ENCODE measurements around the gene MAD1L1. TPM values are rescaled to one million over a fixed set of nuclear protein-coding genes. Genes with fewer than 3 reads are reported as not detected.

MAD1L1 gene
- total and polyA plus RNA-seq, 2 donors: 23.1 to 27.4 TPM

DNA sequence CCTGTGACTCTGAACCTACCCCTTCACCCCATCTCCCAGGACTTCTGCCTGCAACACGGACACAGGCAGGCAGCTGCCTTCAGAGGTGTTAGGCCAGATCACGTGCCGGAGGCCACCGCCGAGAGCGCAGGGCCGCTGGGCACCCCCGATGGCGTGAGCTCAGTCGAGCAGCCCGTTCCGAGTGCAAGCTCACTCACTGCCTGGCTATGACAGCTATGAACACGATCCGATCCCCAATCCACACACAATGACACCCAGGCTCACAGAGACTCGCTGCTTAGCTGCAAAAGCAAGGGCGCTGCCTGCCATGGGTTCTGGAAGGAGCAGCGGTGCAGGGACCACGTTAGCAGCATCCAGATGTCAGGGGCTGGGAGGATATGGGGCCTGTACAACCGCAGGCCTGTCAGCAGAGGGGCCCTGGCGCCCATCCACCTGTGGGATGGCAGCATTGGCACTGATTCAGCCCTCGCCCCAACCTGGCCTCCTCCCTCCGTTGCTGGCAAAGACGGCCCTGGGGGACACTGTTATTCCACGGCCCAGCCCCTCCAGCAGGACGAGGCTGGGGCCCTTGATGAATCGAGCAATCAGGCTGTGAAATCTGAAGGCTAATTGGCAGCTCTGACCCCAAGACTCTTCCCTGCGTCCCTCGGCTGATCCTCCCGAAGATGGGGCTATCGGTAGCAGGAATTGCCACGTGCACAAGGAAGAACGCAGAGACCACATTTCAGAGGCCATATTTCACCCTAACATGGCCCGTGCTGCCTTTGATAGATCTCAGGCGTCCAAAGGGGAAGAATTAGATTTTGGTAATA is 332.6 kb downstream of the MAD1L1 start:
- no peak overlapping the region for H3K4me3 ChIP-seq (ENCODE audit: low read depth, low read length)
- H3K27ac ChIP-seq (ENCODE audit: low read depth): no peak overlapping the region
- DNase-seq (ENCODE audit: extremely low spot score): no peak
- H3K4me1 ChIP-seq (ENCODE audit: insufficient read depth): no peaks in the 10 kb centered on the region
- H3K36me3 ChIP-seq (ENCODE audit: insufficient read depth): no peaks in the 10 kb centered on the region
- WGBS: 92% methylated on average over 34 of the region's 34 CpGs

DNA sequence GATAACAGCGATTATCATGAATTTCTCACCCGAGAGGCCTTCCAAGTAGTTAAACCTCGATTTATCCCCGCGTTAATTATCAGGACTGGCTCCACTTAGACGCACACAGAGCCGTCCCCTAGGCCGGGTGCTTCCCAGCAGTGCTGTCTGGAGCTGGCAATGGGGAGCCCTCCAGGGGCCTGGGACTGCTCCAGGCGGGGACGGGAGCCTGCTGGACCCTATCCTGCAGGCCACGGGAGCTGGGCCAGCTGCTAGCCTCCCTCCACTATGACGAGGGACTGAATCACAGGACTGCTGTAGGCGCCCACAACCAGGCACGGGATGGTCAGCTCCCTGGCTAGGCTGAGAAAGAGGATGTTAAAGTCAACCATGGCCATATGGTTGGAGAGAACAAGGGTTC is 333.5 kb downstream of the MAD1L1 start:
- Histone ChIP-seq H3K36me3 (ENCODE audit: insufficient read depth) (no peaks in the 10 kb centered on the region), H3K4me1 (ENCODE audit: insufficient read depth) (no peaks in the 10 kb centered on the region), H3K27ac (ENCODE audit: low read depth) (no peak overlapping the region), H3K4me3 (ENCODE audit: low read depth, low read length) (no peak overlapping the region)
- WGBS: 67% methylated on average over 14 of the region's 14 CpGs
- no peak for DNase-seq (ENCODE audit: extremely low spot score)

DNA sequence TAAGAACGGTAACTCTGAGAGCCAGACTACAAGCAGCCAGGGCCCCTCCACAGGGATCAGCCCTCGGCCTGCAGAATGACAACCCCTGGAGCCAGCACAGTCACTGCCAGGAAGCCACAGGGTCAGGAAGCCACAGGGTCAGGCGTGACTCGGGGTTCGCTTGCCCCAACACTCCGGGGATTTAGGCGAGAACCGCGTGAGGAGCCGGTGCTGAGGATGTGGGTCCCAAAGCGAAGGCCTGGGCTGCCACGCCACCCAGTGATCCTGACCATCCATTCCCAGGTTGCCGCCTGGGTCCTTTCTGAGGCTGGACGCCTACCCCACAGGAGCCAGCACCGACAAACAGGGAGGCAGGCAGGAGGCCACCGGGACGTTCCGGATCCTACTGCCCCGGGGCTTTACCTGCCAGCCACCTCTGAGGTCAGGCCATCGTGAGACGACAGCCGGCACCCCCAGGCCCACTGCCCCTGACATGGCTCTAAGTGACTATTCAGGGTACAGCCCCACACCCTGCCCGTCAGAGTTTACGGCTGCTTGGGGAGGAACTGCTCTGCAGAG is 334.0 kb downstream of the MAD1L1 start:
- Histone ChIP-seq H3K4me3 (ENCODE audit: low read depth, low read length) (no peak overlapping the region), H3K36me3 (ENCODE audit: insufficient read depth) (no peaks in the 10 kb centered on the region), H3K27ac (ENCODE audit: low read depth) (no peak overlapping the region), H3K4me1 (ENCODE audit: insufficient read depth) (no peaks in the 10 kb centered on the region)
- no peak for DNase-seq (ENCODE audit: extremely low spot score)
- WGBS: 86% methylated on average over 24 of the region's 24 CpGs

DNA sequence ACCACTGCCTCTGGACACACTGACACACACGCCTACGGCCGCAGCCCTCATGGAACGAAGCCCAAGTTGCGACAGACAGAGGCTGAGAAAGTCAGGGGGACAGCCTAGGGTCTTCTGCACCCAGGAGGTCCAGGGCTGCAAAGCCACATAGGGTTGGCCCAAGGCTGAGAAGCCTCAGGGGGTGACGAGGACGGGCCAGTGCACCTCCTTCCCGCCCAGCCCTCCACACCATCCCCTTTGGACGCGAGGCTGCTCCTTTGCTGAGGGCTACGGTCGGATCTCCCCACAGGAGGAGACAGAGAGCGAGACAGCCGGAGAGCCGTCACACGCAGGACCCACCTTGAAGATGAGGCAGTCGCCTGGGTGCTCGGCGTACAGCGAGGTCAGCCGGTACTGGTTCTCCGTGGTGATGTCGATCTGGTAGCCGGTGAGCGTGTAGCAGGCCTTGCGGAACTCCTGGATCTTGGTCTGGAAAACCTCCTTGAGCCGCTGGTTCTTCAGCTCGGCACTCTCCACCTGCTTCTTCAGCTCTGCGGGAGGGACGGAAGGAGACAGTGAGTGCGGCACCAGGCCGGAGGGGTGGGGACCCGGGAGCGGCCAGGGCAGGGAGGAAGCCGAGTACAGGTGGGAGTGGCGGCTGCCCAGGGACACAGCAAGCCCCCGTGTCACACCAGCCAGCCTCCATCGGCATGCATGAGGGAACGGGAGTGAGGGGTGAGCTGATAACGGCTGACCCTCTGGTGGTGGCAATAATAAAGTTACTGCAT is 334.7 kb downstream of the MAD1L1 start:
- no peaks in the 10 kb centered on the region for H3K36me3 ChIP-seq (ENCODE audit: insufficient read depth)
- no peaks in the 10 kb centered on the region for H3K4me1 ChIP-seq (ENCODE audit: insufficient read depth)
- DNase-seq (ENCODE audit: extremely low spot score): no peak
- H3K27ac ChIP-seq (ENCODE audit: low read depth): no peak overlapping the region
- no peak overlapping the region for H3K4me3 ChIP-seq (ENCODE audit: low read depth, low read length)
- 92% methylated on average over 40 of the region's 40 CpGs for WGBS

DNA sequence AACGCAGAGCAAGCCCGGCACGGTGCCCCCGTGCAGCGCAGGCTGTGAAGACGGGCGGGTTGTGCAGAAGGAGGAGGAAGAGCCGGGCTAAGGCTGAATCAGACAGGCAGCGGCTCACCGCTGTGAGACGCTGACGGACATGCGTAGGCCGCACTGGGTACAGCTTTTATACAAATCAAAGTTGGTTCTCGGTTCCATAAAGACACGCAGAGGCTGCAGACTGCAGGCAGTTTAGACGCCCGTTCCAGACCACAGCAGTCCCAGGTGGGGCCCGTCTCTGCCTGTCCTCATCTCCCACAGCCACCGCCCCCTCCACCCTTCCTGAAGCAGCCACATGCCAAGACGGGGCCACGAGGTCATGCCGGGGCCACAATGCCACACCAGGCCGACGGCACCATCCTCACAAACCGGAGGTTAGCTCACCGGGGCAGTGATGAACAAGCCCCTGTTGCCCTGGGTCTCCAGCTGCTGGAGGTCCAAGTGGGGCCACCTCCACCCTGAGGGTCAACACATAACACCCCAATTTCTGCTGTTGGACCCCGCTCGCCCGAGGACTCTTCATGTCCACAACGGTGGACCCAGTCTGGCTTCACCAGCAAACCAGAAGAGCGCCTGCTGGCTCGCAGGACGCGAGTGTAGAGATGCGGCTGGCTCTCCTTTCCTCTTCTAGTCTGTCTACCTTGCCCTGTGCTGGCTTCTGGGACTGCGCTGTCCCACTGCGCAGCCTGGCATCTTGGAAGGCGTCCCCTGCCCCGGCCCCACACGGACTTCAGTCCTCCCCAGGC is 335.5 kb downstream of the MAD1L1 start:
- H3K27ac ChIP-seq (ENCODE audit: low read depth): no peak overlapping the region
- H3K36me3 ChIP-seq (ENCODE audit: insufficient read depth): no peaks in the 10 kb centered on the region
- H3K4me3 ChIP-seq (ENCODE audit: low read depth, low read length): no peak overlapping the region
- no peak for DNase-seq (ENCODE audit: extremely low spot score)
- WGBS: 86% methylated on average over 41 of the region's 41 CpGs
- H3K4me1 ChIP-seq (ENCODE audit: insufficient read depth): no peaks in the 10 kb centered on the region

DNA sequence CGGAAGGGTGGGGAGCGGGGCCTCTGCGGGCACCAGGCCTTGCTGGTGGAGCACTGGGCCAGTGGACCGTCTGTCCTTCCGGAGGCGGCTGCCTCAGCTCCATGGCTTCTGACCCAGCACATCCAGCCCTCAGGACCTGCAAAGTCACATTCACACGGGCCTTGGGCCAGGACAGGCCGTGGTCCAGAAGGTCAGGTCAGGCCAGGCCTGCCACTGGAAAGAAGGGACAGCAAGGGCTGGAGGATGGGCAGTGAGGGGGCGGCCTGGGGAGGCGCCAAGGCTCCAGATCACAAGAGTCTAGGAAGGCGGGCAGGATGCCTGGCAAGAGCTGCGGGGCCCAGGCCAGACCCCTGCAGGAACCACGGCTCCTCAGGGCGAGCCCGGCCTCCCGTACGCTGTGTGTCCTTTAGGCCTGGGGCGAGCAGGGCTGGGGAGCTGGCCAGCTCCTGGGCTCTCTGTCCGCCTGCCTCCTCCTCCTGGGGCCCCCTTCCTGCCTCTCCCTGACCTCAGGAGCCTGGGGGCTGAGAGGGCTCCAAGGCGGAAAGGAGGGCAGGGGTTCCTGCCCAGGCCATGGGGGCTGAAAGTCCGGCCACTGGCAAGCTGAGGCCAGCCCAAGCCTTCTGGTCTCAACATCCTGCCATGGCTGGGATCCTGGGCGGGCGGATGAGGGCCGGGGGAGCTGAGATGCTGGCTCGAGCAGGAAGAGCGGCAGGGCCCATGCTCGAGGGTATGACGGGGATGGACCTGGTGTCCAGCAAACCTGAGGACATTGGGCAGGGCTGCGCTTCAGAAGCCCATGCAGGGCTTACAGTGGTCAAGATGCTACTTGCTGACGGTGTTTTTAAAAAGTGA is 336.9 kb downstream of the MAD1L1 start:
- Histone ChIP-seq H3K27ac (ENCODE audit: low read depth) (no peak overlapping the region), H3K36me3 (ENCODE audit: insufficient read depth) (no peaks in the 10 kb centered on the region), H3K4me1 (ENCODE audit: insufficient read depth) (no peaks in the 10 kb centered on the region), H3K4me3 (ENCODE audit: low read depth, low read length) (no peak overlapping the region)
- DNase-seq (ENCODE audit: extremely low spot score): no peak
- 90% methylated on average over 30 of the region's 30 CpGs for WGBS

DNA sequence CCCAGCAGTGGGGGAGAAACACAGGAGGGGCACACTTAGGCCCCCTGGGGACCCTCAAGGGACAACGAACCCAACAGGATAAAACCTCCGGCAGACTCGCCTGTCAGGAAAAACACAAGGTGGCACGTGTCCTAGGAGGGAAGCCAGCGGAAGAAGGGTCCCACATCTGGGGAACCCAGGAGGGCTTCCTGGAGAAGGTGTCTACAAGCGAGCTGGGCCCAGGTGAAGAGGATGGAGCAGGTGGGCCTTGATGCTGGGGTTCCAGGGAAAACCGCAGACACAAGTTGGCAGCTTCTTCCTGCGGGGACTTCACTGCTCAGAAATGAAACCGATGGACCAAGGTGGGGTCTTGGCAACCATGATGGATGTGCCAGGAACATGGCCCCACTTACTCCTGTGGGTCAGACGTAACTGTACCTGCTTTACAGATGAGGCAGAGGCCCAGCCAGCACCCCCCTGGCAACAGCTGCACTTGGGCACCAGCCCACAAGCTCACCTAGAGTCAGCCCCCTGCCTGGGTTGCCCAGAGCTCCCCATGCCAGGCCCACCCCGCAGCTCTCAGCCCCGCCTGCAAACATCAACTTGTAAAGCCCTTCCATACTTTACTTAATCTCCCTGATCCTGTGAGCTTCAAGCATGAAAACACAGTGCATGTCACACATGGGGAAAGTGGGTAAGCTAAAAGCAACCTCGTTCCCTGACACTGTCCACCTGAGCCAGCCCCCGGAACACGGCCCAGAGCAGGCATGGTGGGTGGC is 337.7 kb downstream of the MAD1L1 start:
- Histone ChIP-seq H3K27ac (ENCODE audit: low read depth) (no peak overlapping the region), H3K36me3 (ENCODE audit: insufficient read depth) (no peaks in the 10 kb centered on the region), H3K4me1 (ENCODE audit: insufficient read depth) (no peaks in the 10 kb centered on the region), H3K4me3 (ENCODE audit: low read depth, low read length) (no peak overlapping the region)
- no peak for DNase-seq (ENCODE audit: extremely low spot score)
- 94% methylated on average over 15 of the region's 15 CpGs for WGBS

DNA sequence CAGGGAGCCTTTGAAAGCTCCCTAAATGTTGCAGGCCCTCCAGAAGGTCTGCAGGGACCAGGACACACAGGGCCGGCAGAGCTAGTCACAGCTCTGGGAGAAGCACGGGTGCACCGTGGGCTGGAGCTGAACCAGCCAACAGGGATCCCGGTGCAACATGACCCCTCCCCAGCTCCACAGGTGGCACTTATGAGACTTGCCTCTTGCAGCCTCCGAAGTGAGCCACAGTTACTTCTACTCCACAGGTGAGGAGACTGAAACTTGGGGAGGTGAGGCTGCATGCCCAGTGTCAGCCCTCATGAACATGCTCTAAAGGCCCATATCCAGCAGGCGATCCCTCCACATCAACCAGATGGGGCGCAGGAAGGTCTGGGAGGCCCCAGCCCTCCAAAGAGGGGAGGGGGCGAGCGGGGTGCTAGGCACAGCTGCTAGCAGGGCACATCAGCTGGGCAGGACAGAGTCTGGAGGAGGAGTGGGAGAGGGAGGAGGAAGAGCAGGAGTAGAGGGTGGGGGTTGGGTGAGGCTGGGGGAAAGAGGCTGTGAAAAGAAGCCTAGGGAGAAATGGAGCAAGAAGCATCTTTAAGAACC is 338.3 kb downstream of the MAD1L1 start:
- H3K4me1 ChIP-seq (ENCODE audit: insufficient read depth): no peaks in the 10 kb centered on the region
- H3K27ac ChIP-seq (ENCODE audit: low read depth): no peak overlapping the region
- H3K36me3 ChIP-seq (ENCODE audit: insufficient read depth): no peaks in the 10 kb centered on the region
- DNase-seq (ENCODE audit: extremely low spot score): no peak
- 94% methylated on average over 9 of the region's 9 CpGs for WGBS
- no peak overlapping the region for H3K4me3 ChIP-seq (ENCODE audit: low read depth, low read length)

DNA sequence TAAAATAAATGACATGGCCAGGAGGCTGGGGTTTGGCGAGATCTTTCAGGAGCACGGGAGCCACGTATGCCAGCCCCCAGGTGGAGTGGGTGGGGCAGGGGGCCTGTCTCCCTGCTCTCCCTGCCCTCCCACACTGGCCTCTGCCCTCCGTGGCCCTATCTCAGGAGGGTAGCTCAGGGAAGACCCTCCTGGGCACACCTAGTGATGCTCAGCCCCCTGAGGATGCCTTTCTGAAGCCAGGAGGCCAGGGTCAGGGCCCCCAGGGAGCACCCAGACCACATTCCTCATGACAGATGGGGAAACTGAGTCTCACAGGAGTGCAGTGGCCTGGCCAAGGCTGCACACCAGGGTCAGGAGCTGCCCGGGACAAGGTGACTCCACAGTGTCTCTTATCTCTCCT is 339.3 kb downstream of the MAD1L1 start:
- no peaks in the 10 kb centered on the region for H3K4me1 ChIP-seq (ENCODE audit: insufficient read depth)
- H3K36me3 ChIP-seq (ENCODE audit: insufficient read depth): no peaks in the 10 kb centered on the region
- no peak overlapping the region for H3K4me3 ChIP-seq (ENCODE audit: low read depth, low read length)
- 89% methylated on average over 5 of the region's 5 CpGs for WGBS
- no peak for DNase-seq (ENCODE audit: extremely low spot score)
- no peak overlapping the region for H3K27ac ChIP-seq (ENCODE audit: low read depth)

DNA sequence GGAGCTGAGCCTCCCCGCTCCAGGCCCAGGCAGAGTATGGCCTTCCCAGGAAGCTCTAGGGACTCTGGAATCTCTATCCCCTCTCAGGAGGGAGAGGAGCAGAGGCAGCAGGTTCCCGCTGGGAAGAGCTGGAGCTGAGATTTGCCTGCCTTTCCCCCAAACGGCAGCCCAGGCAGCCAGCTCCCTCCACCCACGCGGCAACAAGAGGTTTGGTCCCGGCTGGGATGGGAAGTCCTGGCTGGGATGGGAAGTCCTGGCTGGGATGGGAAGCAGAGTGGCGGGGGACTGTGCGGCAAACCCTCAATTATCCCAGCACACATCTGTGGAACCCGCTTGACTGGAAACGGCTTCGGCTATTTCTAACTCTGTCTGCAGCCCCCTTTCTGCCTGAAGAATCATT is 339.7 kb downstream of the MAD1L1 start:
- 79% methylated on average over 11 of the region's 11 CpGs for WGBS
- DNase-seq (ENCODE audit: extremely low spot score): no peak
- Histone ChIP-seq H3K4me3 (ENCODE audit: low read depth, low read length) (no peak overlapping the region), H3K27ac (ENCODE audit: low read depth) (no peak overlapping the region), H3K36me3 (ENCODE audit: insufficient read depth) (no peaks in the 10 kb centered on the region), H3K4me1 (ENCODE audit: insufficient read depth) (no peaks in the 10 kb centered on the region)

DNA sequence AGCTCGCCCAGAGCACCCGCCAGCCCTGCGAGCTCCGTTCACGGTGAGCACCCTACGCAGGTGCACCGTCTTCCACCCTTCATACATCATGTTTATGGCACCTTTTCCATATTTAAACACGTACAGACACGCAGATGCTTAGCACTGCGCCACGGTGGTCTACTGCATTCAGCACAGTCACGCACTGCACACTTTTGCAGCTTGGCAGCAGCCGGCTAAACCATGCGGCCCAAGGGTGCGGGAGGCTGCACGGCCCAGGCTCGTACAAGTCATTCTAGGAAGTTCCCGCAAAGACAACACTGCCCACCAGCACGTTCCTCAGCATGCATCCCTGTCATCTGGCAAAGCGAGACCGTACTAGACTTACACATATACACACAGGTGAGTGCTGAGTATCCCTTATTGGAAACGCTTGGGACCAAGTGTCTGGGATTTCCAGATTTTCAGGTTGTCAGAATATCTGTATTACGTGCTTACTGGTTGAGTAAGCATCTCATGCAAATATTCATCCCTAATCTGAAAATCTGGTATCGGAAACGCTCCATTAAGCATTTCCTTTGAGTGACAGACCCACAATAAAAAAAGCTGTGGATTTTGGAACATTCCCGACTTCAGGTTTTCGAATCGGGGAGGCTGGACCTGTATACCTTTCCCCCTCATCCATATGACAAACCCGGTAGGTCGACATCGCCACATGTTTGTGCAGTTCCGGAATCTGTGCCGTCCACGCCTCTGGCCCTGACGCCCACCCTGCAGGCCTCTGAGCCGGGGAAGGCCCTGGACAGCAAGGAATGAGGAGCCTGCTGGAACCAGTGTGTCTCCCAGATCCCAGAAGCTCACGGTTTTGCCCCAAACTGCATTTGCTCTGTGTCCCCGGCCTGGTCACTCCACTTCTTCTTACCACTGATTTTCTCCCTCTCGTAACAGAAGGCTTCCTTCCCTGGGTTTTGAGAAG is 340.5 kb downstream of the MAD1L1 start:
- WGBS: 91% methylated on average over 39 of the region's 39 CpGs
- Histone ChIP-seq H3K27ac (ENCODE audit: low read depth) (no peak overlapping the region), H3K4me3 (ENCODE audit: low read depth, low read length) (no peak overlapping the region), H3K4me1 (ENCODE audit: insufficient read depth) (no peaks in the 10 kb centered on the region), H3K36me3 (ENCODE audit: insufficient read depth) (no peaks in the 10 kb centered on the region)
- DNase-seq (ENCODE audit: extremely low spot score): no peak

Measured in urinary bladder (tissue), 4 donors.